ENCODE data around the gene TMED9.

The TMED9 gene

DNA sequence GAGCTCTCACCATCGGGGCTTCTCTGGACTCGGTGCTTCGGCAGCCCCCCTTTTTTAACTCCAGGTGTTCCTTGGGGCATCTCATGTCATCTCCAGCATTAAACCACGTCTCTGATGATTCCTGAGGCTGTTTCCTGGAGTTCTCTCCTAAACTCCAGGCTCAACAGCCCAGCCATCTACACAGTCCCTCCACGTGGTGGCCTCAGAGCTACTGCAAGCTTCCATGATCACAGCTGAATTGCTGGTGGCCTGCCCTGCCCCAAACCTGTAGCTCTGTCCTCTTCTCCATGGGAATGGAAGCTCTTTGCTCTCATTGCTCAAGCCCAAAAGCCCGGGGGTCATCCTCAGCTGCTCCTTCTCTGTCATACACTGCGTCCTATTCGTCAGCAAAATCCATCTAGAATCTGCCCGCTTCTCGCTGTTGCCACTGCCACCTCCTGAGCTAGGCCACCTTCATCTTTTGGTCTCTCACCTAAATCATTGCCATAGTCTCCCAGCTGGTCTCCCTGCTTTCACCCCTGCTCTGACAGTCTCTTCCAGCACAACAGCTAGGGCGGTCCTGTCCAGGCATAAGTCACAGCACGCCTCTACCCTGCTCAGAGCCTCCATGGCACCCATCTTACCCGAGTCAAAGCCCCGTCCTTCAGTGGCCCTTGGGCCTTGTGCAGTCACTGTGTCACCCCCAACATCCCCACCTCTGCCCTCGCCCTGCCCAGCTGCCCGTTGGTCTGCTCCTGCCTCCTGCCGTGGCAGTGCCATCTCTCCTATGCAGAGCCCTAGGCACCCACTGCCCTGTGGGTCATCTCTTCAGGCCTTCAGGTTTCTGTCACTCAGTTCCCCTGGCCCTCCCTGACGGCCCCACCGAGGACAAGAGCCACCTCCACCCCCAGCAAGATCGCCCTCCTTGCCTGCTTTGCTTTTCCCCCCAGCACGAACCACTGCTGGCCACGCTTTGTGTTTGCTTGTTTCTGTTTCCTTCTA lies 14.4 kb downstream of the TMED9 start:
- TF ChIP-seq, protein P1, sequence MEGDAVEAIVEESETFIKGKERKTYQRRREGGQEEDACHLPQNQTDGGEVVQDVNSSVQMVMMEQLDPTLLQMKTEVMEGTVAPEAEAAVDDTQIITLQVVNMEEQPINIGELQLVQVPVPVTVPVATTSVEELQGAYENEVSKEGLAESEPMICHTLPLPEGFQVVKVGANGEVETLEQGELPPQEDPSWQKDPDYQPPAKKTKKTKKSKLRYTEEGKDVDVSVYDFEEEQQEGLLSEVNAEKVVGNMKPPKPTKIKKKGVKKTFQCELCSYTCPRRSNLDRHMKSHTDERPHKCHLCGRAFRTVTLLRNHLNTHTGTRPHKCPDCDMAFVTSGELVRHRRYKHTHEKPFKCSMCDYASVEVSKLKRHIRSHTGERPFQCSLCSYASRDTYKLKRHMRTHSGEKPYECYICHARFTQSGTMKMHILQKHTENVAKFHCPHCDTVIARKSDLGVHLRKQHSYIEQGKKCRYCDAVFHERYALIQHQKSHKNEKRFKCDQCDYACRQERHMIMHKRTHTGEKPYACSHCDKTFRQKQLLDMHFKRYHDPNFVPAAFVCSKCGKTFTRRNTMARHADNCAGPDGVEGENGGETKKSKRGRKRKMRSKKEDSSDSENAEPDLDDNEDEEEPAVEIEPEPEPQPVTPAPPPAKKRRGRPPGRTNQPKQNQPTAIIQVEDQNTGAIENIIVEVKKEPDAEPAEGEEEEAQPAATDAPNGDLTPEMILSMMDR (IDR thresholded peaks at IDR 0.05; ENCODE audit: extremely low read depth, missing control alignments): no peak
- no peak for DNase-seq (ENCODE audit: low spot score)

DNA sequence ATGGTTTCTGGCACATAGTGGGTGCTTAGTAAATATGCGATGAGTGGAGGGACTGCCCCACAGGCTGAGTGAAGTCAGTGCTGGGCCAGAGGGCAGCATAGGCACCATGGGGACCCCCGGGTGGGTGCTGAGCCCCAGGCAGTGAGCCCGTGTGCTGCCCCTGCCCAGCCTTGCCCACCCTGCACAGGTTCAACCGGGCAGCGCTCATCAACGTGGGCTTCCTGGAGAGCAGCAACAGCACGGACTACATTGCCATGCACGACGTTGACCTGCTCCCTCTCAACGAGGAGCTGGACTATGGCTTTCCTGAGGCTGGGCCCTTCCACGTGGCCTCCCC lies 15.1 kb downstream of the TMED9 start:
- no peak for DNase-seq (ENCODE audit: low spot score)
- TF ChIP-seq, protein P1 (IDR thresholded peaks at IDR 0.05; ENCODE audit: extremely low read depth, missing control alignments): no peak

DNA sequence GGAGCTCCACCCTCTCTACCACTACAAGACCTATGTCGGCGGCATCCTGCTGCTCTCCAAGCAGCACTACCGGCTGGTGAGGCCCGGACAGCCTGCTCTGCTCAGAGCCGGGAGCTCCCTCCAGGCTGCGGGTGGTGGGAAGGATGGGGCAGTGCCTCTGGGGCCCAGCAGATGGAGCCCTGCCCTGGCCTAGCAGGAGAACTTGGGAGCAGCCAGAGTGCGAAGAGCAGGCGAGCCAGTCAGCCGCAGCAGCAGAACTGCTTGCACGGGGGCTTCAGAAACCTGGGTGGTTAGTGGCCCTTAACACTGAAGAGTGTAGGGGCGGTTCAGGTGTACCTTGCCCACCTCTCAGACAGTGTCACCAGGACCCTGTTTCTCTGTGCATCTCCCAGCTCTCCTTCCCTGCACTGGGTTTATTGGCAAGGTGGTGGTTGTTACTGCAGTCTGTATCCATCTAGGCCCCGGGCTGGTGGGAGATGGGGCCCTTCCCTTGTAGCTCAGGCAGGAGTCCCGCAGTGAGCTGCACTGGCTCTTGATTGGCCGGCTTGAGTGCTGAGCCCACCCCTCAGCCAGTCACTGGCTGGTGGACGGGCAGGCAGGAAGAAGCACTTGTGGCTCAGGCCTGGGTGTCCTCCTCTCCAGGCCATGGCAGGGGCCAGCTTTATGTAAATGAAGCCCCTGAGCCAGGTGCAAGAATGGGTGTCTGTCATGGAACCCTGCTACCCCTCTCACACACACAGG lies 15.6 kb downstream of the TMED9 start:
- peak; percentile 78 for DNase-seq (ENCODE audit: low spot score)
- TF ChIP-seq, protein P1 (IDR thresholded peaks at IDR 0.05; ENCODE audit: extremely low read depth, missing control alignments): peak; percentile 76

DNA sequence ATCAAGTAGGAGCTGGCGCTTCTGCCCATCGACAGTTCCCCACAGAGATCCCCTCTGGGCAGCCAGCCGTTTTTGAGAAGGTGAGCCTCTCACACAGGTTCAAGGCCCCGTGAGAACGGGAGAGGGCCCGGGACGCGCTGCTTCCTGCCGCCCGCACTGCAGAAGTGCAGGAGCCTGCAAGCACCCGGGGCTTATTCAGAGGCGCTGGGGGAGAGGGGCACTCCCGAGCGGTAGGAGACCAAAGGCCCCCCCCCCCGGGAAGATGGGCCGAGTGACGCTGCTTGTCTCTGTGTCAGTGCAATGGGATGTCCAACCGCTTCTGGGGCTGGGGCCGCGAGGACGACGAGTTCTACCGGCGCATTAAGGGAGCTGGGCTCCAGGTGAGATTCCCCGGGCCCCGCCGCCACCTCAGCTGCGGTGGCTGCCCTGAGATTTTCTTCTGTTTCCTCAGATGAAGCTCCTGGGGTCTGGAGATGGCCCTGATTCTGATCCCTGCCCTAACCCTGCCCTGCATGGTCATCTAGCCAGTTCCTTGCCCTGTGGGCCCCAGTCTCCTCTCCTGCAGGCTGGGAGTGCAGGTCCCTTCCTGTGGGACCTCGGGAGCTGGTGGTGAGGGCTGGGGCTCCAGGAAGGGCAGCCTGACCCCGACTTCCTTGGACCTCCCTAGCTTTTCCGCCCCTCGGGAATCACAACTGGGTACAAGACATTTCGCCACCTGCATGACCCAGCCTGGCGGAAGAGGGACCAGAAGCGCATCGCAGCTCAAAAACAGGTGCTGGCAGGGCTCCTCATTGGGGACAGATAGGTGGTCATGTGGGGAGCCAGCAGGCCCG lies 16.5 kb downstream of the TMED9 start:
- TF ChIP-seq, protein P1 (IDR thresholded peaks at IDR 0.05; ENCODE audit: extremely low read depth, missing control alignments): no peak
- no peak for DNase-seq (ENCODE audit: low spot score)

DNA sequence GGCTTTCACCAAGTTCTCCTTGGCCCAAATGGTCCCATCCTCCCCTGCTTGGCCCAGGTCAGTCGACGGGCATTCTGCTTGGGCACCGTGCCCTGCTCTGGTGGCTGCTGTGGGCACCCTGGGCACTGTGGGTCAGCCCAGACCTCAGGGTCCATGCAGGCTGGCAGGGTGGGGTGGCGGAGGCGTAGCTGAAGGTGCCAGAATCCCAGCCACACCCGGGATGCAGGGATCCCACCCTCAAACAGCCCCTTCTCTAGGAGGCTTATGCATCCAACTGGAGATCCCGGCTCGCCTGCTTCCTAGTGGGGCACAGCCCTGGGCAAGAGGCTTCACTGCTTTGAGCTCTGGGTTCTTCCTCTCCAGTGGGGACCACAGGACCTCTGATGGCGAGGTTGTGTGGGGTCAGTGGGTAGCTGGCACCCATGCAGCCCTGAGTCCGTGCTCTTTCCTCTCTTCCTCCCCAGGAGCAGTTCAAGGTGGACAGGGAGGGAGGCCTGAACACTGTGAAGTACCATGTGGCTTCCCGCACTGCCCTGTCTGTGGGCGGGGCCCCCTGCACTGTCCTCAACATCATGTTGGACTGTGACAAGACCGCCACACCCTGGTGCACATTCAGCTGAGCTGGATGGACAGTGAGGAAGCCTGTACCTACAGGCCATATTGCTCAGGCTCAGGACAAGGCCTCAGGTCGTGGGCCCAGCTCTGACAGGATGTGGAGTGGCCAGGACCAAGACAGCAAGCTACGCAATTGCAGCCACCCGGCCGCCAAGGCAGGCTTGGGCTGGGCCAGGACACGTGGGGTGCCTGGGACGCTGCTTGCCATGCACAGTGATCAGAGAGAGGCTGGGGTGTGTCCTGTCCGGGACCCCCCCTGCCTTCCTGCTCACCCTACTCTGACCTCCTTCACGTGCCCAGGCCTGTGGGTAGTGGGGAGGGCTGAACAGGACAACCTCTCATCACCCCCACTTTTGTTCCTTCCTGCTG lies 17.4 kb downstream of the TMED9 start:
- no peak for DNase-seq (ENCODE audit: low spot score)

More for the DNA sequence above, 17.4 kb downstream of the TMED9 start:
- TF ChIP-seq, protein P1 (IDR thresholded peaks at IDR 0.05; ENCODE audit: extremely low read depth, missing control alignments): no peak
